GM12801 (cell line): ENCODE results near the gene B4GAT1.

ENCODE experiments used
- CTCF ChIP-seq: IDR thresholded peaks from one replicate; pipeline ENCODE4 v1.5.1; 2011; ENCODE audit warnings: control low read depth; ENCODE audit not compliant: insufficient read length; ENCODE audit errors: extremely low read depth

The B4GAT1 gene

GRCh38 chr11:66369073-66369894, 21.9 kb upstream of the B4GAT1 start:
- TF ChIP-seq CTCF, result no peak

- no peak for TF ChIP-seq CTCF
Measured at GRCh38 chr11:66368484-66368883, 21.1 kb upstream of the B4GAT1 start.

- no peak for TF ChIP-seq CTCF
Measured at GRCh38 chr11:66367561-66368312, 20.3 kb upstream of the B4GAT1 start.

GRCh38 chr11:66366844-66367477, 19.5 kb upstream of the B4GAT1 start:
- TF ChIP-seq CTCF, result no peak

GRCh38 chr11:66365711-66366619, 18.5 kb upstream of the B4GAT1 start:
- no peak for TF ChIP-seq CTCF

- no peak for TF ChIP-seq CTCF
Measured at GRCh38 chr11:66365166-66365565, 17.7 kb upstream of the B4GAT1 start.
